HG03442 (cell line): ENCODE data around the gene ZNF629.
"Not testable (repeated sequence)": the region's sequence is repeated elsewhere in the genome, so short reads cannot be mapped to it uniquely, and the experiment has no call there.

Experiments
- ATAC-seq: cut with Tn5 transposase; IDR thresholded peaks from one replicate; pipeline ENCODE4 v1.9.1; 2021; ENCODE audit warnings: mild to moderate bottlenecking, moderate library complexity; ENCODE audit not compliant: unreplicated experiment

ZNF629 gene

GRCh38 chr16:30786936-30787612 lies at the start of gene ZNF629:
TSS of gene ZNF629 (minus strand) at chr16:30787205. CDS start at chr16:30784482, 2,723 bp downstream.
- no peak for ATAC-seq

- no peak for ATAC-seq
Measured at GRCh38 chr16:30834130-30834740, 47.2 kb upstream of the ZNF629 start.

DNA sequence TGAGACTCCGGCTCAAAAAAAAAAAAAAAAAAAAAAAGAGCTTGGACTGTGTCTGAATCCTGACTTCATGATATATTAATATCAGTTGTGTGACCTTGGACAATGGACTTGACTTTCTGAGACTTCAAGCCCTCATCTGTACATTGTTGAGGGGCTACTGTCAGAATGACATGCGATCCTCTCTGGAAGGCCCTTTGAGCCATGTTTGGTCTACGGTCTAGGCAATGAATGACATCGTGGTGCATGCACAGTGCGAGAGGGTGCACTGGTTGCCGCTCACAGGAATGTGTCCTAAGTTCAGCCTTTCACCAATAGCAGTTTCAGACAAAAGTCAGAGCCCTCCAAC lies 43.0 kb upstream of the ZNF629 start:
- ATAC-seq = no peak

GRCh38 chr16:30829130-30830071 lies 42.4 kb upstream of the ZNF629 start:
- no peak for ATAC-seq

- no peak for ATAC-seq
Measured at GRCh38 chr16:30821891-30822290, 34.9 kb upstream of the ZNF629 start.

GRCh38 chr16:30821441-30821840 lies 34.4 kb upstream of the ZNF629 start:
- not testable (repeated sequence) for ATAC-seq

DNA sequence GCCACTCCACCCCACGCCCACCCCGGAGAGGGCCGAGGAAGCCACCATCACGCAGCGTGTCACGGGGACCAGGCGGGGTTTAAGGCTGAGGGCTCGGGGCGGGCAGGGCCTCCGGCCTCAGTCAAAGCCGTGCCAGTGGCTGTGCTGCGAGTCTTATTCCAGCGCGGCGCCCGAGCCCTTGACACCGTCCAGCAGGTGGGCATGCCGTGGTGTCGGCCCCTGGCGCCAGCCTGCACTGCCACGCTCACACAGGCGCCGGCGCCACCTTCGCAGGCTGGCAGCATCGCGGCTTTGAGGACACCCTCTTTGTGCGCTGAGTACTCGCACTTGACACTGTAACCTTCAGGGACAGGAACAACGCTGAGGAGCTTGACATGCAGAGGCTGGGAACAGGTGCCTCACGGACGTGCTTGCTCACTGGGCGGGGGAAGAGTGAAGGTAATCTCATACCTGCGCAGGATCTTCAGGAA lies 34.0 kb upstream of the ZNF629 start:
- ATAC-seq = no peak

- ATAC-seq = no peak
Measured at GRCh38 chr16:30816769-30817168, 29.8 kb upstream of the ZNF629 start.

DNA sequence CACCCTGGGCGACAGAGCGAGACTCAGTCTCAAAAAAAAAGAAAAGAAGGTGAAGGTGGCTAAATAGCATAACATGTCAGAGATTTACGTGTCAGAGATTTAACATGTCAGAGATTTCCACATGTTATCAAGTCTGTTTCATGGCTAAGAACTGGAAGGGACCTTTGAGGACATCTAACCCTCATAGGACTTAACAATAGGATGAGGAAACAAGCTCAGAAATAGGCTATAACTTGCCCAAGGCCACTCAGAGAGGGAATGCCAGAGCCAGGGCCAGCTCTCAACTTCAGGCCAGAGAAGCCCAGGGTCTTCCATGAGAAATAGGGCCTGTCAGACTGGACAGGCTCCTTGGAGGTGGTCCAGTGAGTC lies 26.8 kb upstream of the ZNF629 start:
- no peak for ATAC-seq

DNA sequence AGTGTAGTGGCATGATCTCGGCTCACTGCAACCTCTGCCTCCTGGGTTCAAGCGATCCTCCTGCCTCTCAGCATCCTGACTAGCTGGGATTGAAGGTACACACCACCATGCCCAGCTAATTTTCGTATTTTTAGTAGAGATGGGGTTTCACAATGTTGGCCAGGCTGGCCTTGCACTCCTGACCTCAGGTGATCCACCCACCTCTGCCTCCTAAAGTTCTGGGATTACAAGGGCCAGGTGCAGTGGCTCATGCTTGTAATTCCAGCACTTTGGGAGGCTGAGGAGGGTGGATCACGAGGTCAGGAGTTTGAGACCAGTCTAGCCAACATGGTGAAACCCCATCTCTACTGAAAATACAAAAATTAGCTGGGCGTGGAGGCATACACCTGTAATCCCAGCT lies 22.7 kb upstream of the ZNF629 start:
- not testable (repeated sequence) for ATAC-seq

DNA sequence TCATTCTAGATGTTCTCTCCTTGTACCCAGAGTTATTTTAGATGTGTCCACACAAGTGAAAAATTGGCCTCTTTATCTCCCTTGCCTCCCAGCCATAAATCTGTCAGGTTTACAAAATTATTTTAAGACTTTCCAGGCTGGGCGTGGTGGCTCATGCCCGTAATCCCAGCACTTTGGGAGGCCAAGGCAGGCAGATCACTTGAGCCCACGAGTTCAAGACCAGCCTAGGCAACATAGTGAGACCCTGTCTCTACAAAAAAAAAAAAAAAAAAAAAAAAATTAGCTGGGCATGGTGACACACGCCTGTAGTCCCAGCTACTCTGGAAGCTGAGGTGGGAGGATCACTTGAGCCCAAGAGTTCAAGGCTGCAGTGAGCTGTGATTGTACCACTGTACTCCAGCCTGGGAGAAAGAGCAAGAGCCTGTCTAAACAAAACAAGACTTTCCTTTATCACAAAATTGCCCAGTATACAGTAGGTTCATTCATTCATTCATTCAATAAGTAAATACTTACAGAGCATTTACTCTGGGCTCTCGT lies 22.0 kb upstream of the ZNF629 start:
- not testable (repeated sequence) for ATAC-seq

DNA sequence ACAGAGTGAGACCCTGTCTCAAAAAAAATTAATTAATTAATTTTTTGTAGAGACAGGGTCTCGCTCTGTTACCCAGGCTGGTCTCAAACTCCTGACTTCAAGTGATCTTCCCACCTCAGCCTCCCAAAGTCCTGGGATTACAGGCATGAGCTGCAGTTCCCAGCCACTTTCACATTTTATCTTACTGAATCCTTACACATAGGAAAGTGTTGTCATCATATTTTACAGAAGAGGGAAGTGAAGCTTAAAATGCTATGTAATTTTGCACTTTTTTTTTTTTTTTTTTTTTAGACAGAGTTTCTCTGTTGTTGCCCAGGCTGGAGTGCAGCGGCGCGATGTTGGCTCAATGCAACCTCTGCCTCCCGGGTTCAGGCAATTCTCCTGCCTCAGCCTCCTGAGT lies 21.1 kb upstream of the ZNF629 start:
- ATAC-seq = no peak

DNA sequence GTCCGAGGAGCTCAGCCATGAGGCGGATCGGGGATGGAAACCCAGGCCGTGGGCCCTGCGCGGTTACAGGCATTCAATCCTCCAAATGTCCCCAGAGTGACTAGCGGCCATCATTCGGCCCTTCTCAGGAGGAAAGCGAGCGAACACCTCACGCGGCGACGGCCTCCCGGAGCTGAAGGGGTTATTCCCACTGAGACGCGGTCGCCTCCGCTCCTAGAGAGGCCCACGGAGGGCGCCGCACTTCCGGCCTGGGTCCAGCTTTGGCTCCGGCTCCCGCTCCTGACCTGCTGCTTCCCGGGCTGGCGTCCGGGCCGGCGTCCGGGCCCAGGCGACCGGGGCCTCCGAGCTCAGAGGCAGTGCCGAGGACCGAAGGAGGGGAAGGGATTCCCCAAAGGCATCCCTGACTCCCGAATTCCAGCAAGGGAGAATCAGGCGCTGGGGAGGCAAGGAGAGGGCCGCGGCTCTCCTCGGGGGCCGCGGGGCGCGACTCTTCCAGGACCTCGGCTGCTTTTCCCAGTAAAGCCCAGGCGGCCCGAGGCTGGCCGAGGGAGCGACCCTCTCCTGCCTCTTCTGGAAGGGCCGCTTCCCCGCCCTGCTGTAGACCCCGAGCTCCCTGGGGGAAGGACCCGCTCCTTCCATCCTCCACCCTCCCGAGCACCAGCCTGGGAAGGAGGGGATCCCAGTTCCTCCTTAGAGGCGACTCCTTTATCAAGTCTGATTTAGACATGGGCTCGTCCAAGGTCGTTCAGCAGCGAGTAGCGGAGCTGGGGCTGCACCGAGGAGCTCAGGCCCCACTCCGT lies 18.6 kb upstream of the ZNF629 start:
- ATAC-seq = no peak

GRCh38 chr16:30805056-30805369 lies 18.0 kb upstream of the ZNF629 start:
- no peak for ATAC-seq

- ATAC-seq = no peak
Measured at GRCh38 chr16:30802936-30803335, 15.9 kb upstream of the ZNF629 start.

DNA sequence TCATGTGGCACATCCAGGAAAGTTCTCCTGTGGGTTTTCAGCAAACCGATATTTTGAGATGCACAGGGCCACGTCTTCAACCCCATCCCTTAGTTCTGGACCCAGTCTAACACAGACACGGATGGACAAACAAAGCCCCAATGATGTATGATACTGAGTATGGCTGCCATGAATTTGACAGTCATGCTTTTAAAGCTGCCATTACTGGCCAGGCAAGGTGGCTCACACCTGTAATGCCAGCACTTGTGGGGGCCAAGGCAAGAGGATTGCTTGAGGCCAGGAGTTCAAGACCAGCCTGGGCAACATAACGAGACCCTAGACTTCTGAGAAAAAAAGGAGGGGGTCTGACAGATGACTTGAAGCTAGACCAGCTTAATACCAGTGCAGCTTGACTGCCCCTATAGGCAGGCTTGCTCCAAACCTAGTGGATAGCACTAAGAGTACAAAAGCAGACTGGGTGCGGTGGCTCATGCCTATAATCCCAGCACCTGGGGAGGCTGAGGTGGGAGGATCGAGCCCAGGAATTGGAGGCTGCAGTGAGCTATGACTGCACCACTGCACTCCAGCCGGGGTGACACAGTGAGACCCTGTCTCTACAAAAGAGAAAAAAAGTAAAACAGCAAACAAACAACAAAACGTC lies 10.8 kb upstream of the ZNF629 start:
- no peak for ATAC-seq

DNA sequence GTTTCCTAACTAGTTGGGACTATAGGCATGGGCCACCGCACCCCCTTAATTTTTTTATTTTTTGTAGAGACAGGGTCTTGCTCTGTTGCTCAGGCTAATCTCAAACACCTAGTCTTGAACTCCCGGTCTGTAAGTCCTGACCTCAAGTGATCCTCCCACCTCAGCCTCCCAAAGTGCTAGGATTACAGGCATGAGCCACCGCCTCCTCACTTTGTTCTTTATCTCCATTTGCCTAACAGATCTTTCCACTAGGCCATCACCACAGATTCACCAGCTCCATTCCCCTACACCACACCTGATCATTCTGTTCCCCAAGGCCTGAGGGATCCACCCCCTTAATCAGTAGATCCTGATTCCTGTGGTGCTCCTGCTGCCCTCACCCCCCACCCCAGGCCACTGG lies 7.6 kb upstream of the ZNF629 start:
- no peak for ATAC-seq

DNA sequence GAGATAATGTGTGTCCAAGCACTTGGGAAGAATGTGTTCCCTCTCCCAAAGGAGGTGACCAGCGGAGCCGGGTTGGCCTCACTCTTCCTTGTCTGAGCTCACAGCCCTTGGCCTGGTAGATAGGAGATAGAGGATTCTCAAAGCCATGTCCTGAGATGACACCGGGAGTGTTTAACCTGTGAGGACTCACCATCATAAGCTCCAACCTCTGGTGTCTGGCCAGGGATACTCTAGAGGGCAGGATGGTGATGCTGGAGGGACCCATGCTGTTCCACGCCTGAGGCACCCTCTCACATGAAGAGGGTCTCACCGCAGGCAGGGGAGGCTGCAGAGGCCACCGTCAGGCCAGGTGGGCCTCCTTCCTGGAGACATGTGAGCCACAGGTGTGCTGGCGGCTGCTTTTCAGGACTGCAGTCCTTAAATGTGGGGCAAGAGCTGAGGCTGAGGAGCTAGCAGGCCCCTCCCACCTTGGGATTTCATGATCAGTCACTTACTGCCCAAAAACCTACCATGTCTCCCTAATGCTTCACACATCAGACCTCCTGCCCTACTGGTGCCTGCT lies 6.6 kb upstream of the ZNF629 start:
- no peak for ATAC-seq

DNA sequence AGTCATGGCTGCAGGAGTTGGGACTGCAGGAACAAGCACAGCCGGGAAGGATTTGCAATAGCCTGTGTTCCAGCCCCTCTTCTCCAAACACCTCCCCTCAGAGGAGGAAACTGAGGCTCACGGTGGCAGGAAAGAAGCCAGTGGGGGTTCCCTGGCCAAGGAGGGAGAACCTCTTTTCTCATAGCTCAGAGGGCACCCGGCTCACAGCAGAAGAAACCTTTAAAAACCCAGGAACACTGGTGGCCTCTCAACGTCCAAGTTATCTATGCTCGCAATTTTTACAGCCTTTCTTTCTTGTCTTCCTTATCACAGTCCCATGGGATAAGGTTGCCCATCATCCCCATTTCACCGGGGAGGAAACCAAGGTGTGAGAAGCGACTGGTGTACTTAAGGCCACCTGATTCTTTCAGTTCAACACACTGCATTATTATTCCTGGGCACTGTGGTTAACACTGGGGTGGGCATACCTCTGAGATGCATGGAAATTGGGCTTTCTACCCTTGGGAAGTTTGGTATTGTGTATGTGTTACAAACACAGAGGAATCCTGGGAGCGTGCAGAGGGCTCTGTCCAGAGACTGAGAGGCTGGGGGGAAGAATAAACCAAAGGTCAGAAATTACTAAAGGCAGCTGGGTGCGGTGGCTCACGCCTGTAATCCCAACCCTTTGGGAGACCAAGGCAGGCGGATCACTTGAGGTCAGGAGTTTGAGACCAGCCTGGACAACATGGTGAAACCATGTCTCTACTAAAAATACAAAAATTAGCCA lies 791 bp upstream of the ZNF629 start:
- ATAC-seq = no peak
